H1 (cell line): ENCODE results near the gene NSG2. TPM values are rescaled to one million over a fixed set of nuclear protein-coding genes. Genes with fewer than 3 reads are reported as not detected.

Source experiments
- BCL11A ChIP-seq, 2 experiments: IDR thresholded peaks; one replicate each; pipeline ENCODE4 v1.6.1; 2011; ENCODE audit warnings: low read depth in 2 of 2, low read length in 2 of 2, mild to moderate bottlenecking in 2 of 2
- CHD7 ChIP-seq: fragments of 300-600 bp; sonication (generic); IDR thresholded peaks from 2 replicates; pipeline ENCODE4 v1.7.1; 2012; ENCODE audit warnings: low read length, moderate library complexity, mild to moderate bottlenecking, inconsistent platforms; ENCODE audit not compliant: insufficient replicate concordance
- EP300 ChIP-seq, 2 experiments: IDR thresholded peaks; 1 replicate in 1 of 2; 2 replicates in 1 of 2; pipeline ENCODE4 v1.6.1; 2011 to 2012; ENCODE audit warnings: low read depth in 2 of 2, low read length in 2 of 2, mild to moderate bottlenecking in 2 of 2, borderline replicate concordance in 1 of 2, inconsistent platforms in 1 of 2, moderate library complexity in 1 of 2
- RBBP5 ChIP-seq: IDR thresholded peaks from 2 replicates; pipeline ENCODE4 v1.7.1; 2012; ENCODE audit warnings: low read depth, mild to moderate bottlenecking, inconsistent platforms, low read length, moderate library complexity, borderline replicate concordance
- SRF ChIP-seq: IDR thresholded peaks from 2 replicates; pipeline ENCODE4 v1.6.1; 2011; ENCODE audit warnings: mild to moderate bottlenecking, low read depth, low read length, moderate library complexity
- TAF1 ChIP-seq: IDR thresholded peaks from 2 replicates; pipeline ENCODE4 v1.6.1; 2011; ENCODE audit warnings: mild to moderate bottlenecking, low read depth, low read length
- YY1 ChIP-seq: IDR thresholded peaks from 2 replicates; pipeline ENCODE4 v1.6.1; 2011; ENCODE audit warnings: low read depth, mild to moderate bottlenecking, low read length
- polyA plus RNA-seq, 7 experiments: library from polyadenylated mRNA; depleted of rRNA in 3 of 7; stranded (reverse) in 5 of 7; unstranded in 2 of 7; fragments of >200 nt in 5 of 7; fragments of 200-250 nt in 2 of 7; gene quantifications; 1 replicate in 5 of 7; 2 replicates in 1 of 7; 4 replicates in 1 of 7; pipeline versions ENCODE4 v1.2.1 to v1.2.3, GENCODE V29; 2011 to 2013; ENCODE audit warnings: missing spikeins in 2 of 7, mixed read lengths in 2 of 7
- total RNA-seq: library from RNA; stranded (reverse); fragmentation: NEBNext Ultra II Directional; extraction: Animal tissue kit (Norgen Biotek cat#: 25700); gene quantifications from 2 replicates; pipeline ENCODE4 v1.2.1, GENCODE V29; 2021

The NSG2 gene
- total and polyA plus RNA-seq, 2 of the 8 experiments (the other 6 are each of a cell fraction or from before 2014, with no cell fraction given), result 0.56 to 0.78 TPM

GRCh38 chr5:174146556-174146955, 101.0 kb downstream of the NSG2 start (continued):
- TF ChIP-seq CHD7, result no peak
- TF ChIP-seq YY1, result no peak
- no peak for TF ChIP-seq RBBP5
- TF ChIP-seq SRF, result no peak
- TF ChIP-seq TAF1, result no peak
- no peak for TF ChIP-seq EP300 (IDR thresholded peaks at IDR 0.05; ENCODE audit: borderline replicate concordance in 1 of 2, low read depth in 2 of 2, low read length in 2 of 2)
- TF ChIP-seq BCL11A (IDR thresholded peaks at IDR 0.05; ENCODE audit: low read depth in 2 of 2, low read length in 2 of 2), result no peak
